RWPE2 (cell line): ENCODE results near the gene COLEC12.

Experiments
- ATAC-seq: fragments of 200-7000 bp; cut with Tn5 transposase; 3 replicates; pipeline ENCODE4 v1.9.1; 2021; ENCODE audit warnings: low read depth
- DNase-seq: peaks from one replicate; pipeline ENCODE4 v3.0.0-alpha.2; 2020; ENCODE audit warnings: low spot score
- H3K27ac ChIP-seq: fragments of 450-650 bp; 2 replicates; pipeline ENCODE4 v1.5.1; 2017; ENCODE audit warnings: mild to moderate bottlenecking; ENCODE audit not compliant: poor library complexity, severe bottlenecking
- H3K27me3 ChIP-seq: fragments of 250-450 bp; sonication (Bioruptor Pico); 2 replicates; pipeline ENCODE4 v1.5.1; 2021; ENCODE audit warnings: mild to moderate bottlenecking, moderate library complexity; ENCODE audit not compliant: insufficient read depth, poor library complexity, severe bottlenecking
- H3K36me3 ChIP-seq: fragments of 250-450 bp; sonication (Bioruptor Pico); 2 replicates; pipeline ENCODE4 v1.5.1; 2020; ENCODE audit warnings: low read depth, mild to moderate bottlenecking, moderate library complexity
- H3K4me1 ChIP-seq: fragments of 250-450 bp; sonication (Bioruptor Pico); 2 replicates; pipeline ENCODE4 v1.5.1; 2021; ENCODE audit warnings: mild to moderate bottlenecking, moderate library complexity; ENCODE audit not compliant: insufficient read depth, poor library complexity, severe bottlenecking
- H3K4me3 ChIP-seq: fragments of 250-450 bp; sonication (Bioruptor Pico); 2 replicates; pipeline ENCODE4 v1.5.1; 2021; ENCODE audit warnings: mild to moderate bottlenecking, moderate library complexity; ENCODE audit not compliant: severe bottlenecking
- H3K9me3 ChIP-seq: fragments of 250-450 bp; sonication (Bioruptor Pico); 2 replicates; pipeline ENCODE4 v1.5.1; 2021; ENCODE audit warnings: mild to moderate bottlenecking, moderate library complexity; ENCODE audit not compliant: severe bottlenecking
- CTCF ChIP-seq: fragments of 450-650 bp; IDR thresholded peaks from one replicate; pipeline ENCODE4 v1.5.1; 2017; ENCODE audit warnings: mild to moderate bottlenecking, moderate library complexity; ENCODE audit not compliant: poor library complexity, severe bottlenecking

COLEC12 gene

GRCh38 chr18:390741-391478 is 109.6 kb downstream of the COLEC12 start:
- H3K27ac ChIP-seq = no peak overlapping the region

GRCh38 chr18:389658-390357 is 110.7 kb downstream of the COLEC12 start:
- DNase-seq = no peak
- peaks cover 8% of the 10 kb centered on the region for H3K27me3 ChIP-seq
- H3K36me3 ChIP-seq = no peaks in the 10 kb centered on the region
- no peak for ATAC-seq
- no peaks in the 10 kb centered on the region for H3K4me1 ChIP-seq
- TF ChIP-seq CTCF = no peak
- no peak overlapping the region for H3K4me3 ChIP-seq
- H3K9me3 ChIP-seq = no peaks in the 10 kb centered on the region
- no peak overlapping the region for H3K27ac ChIP-seq

More at GRCh38 chr18:390741-391478, 109.6 kb downstream of the COLEC12 start:
- no peak for ATAC-seq
- Histone ChIP-seq H3K36me3 (no peaks in the 10 kb centered on the region), H3K27me3 (peaks cover 8% of the 10 kb centered on the region), H3K4me3 (no peak overlapping the region), H3K9me3 (no peaks in the 10 kb centered on the region), H3K4me1 (no peaks in the 10 kb centered on the region)
- TF ChIP-seq CTCF = no peak
- no peak for DNase-seq

- H3K4me3 ChIP-seq = no peak overlapping the region
- peaks cover 8% of the 10 kb centered on the region for H3K27me3 ChIP-seq
- H3K27ac ChIP-seq = no peak overlapping the region
- no peak for TF ChIP-seq CTCF
- H3K9me3 ChIP-seq = no peaks in the 10 kb centered on the region
- DNase-seq (no peak), ATAC-seq (no peak)
- H3K4me1 ChIP-seq = no peaks in the 10 kb centered on the region
- no peaks in the 10 kb centered on the region for H3K36me3 ChIP-seq
Observed at GRCh38 chr18:388200-388599, 112.3 kb downstream of the COLEC12 start.

GRCh38 chr18:386994-387393 is 113.5 kb downstream of the COLEC12 start:
- no peak for TF ChIP-seq CTCF
- no peaks in the 10 kb centered on the region for H3K9me3 ChIP-seq
- DNase-seq = no peak
- no peak overlapping the region for H3K4me3 ChIP-seq
- ATAC-seq = no peak
- H3K27ac ChIP-seq = no peak overlapping the region
- H3K27me3 ChIP-seq = peaks cover 8% of the 10 kb centered on the region
- H3K4me1 ChIP-seq = no peaks in the 10 kb centered on the region
- no peaks in the 10 kb centered on the region for H3K36me3 ChIP-seq

GRCh38 chr18:384897-385296 is 115.6 kb downstream of the COLEC12 start:
- TF ChIP-seq CTCF = no peak
- Histone ChIP-seq H3K4me1 (no peaks in the 10 kb centered on the region), H3K4me3 (no peak overlapping the region), H3K36me3 (no peaks in the 10 kb centered on the region), H3K9me3 (no peaks in the 10 kb centered on the region), H3K27me3 (no peaks in the 10 kb centered on the region), H3K27ac (no peak overlapping the region)
- ATAC-seq = no peak
- no peak for DNase-seq
